HepG2 (cell line): ENCODE results near the gene CATSPERD. TPM values are rescaled to one million over a fixed set of nuclear protein-coding genes. Genes with fewer than 3 reads are reported as not detected.

Experiments used
- ATAC-seq: fragments of 200-7000 bp; cut with Tn5 transposase; 3 replicates; pipeline ENCODE4 v1.9.1; 2020; ENCODE audit warnings: mild to moderate bottlenecking, moderate library complexity
- BruUV-seq: library from RNA; stranded (reverse); fragments of 400-500 nt; replicated peaks from 2 replicates; lab custom pipeline; 2021; lab: Mats Ljungman, UMichigan
- CTCF ChIA-PET: fragments of 300-600 bp; formaldehyde crosslinking; extraction: SDS; loops from one replicate; lab custom pipeline; 2021; ENCODE audit warnings: low total read pairs, inconsistent platforms, low intra/inter-chr PET ratio; lab: Yijun Ruan, JAX
- POLR2A ChIA-PET: fragments of 350-600 bp; sonication (Branson Sonifier 250); formaldehyde crosslinking; loops from one replicate; lab custom pipeline; 2020; ENCODE audit warnings: antibody characterized with exemption, inconsistent platforms; lab: Yijun Ruan, JAX
- DNase-seq: peaks from one replicate; pipeline ENCODE4 v3.0.0-alpha.2; 2015; ENCODE audit warnings: low spot score
- FAIRE-seq: peaks from 3 replicates; lab custom pipeline; 2011; peaks lifted over from hg19 to GRCh38; lab: Jason Lieb, UNC
- H2AFZ ChIP-seq: one replicate; pipeline ENCODE4 v1.6.1; 2011; ENCODE audit warnings: low read length, inconsistent platforms
- H3K27ac ChIP-seq: fragments of 300-600 bp; 3 replicates; pipeline ENCODE4 v1.8.0; 2011; ENCODE audit warnings: mixed run types, mild to moderate bottlenecking, mixed read lengths, low read length, inconsistent platforms; ENCODE audit not compliant: insufficient read depth; ENCODE audit errors: extremely low read length
- H3K27me3 ChIP-seq, 2 experiments: fragments of 200-600 bp in 1 of 2; 2 replicates in 1 of 2; 3 replicates in 1 of 2; pipeline versions ENCODE4 v1.6.0 to v1.8.0; 2011; ENCODE audit warnings: low read length in 2 of 2, mild to moderate bottlenecking in 2 of 2, moderate library complexity in 2 of 2, inconsistent platforms in 1 of 2; ENCODE audit not compliant: insufficient read depth in 2 of 2, control insufficient read depth in 1 of 2
- H3K36me3 ChIP-seq, 2 experiments: fragments of 200-600 bp in 1 of 2; replicated peaks in 1 of 2; 2 replicates in 1 of 2; 3 replicates in 1 of 2; pipeline versions ENCODE4 v1.5.1 to v1.8.0; 2011; ENCODE audit warnings: low read length in 2 of 2, inconsistent platforms in 1 of 2; ENCODE audit not compliant: insufficient read depth in 2 of 2, control insufficient read depth in 1 of 2
- H3K4me1 ChIP-seq: 2 replicates; pipeline ENCODE4 v1.5.1; 2012; ENCODE audit warnings: low read length, inconsistent platforms; ENCODE audit not compliant: insufficient read depth
- H3K4me2 ChIP-seq: 2 replicates; pipeline ENCODE4 v1.6.0; 2011; ENCODE audit warnings: low read depth, low read length, inconsistent platforms
- H3K4me3 ChIP-seq, 3 experiments: fragments of 200-600 bp in 1 of 3; sonication (generic), shearing (Covaris generic) in 1 of 3; replicated peaks in 1 of 3; 2 replicates each; pipeline ENCODE4 v1.5.1; 2011 to 2016; ENCODE audit warnings: low read length in 3 of 3, inconsistent platforms in 2 of 3, low read depth in 2 of 3, mild to moderate bottlenecking in 2 of 3, control low read depth in 1 of 3, mixed read lengths in 1 of 3; ENCODE audit not compliant: insufficient read depth in 1 of 3
- H3K79me2 ChIP-seq: one replicate; pipeline ENCODE4 v1.6.1; 2011; ENCODE audit warnings: low read length, inconsistent platforms; ENCODE audit not compliant: insufficient read depth
- H3K9ac ChIP-seq: 2 replicates; pipeline ENCODE4 v1.6.0; 2011; ENCODE audit warnings: mild to moderate bottlenecking, low read depth, low read length, inconsistent platforms; ENCODE audit not compliant: insufficient read depth
- H3K9me3 ChIP-seq: 2 replicates; pipeline ENCODE4 v1.5.1; 2012; ENCODE audit warnings: mild to moderate bottlenecking, low read length
- H4K20me1 ChIP-seq: 2 replicates; pipeline ENCODE4 v1.6.0; 2011; ENCODE audit warnings: inconsistent platforms, mild to moderate bottlenecking, low read length, moderate library complexity; ENCODE audit not compliant: insufficient read depth
- HMGXB4 ChIP-seq, 2 experiments: sonication (generic) in 1 of 2; formaldehyde crosslinking in 1 of 2; IDR thresholded peaks; 2 replicates each; pipeline versions ENCODE4 v1.4.0 to v1.6.1; 2018 to 2020; ENCODE audit warnings: missing genetic modification reagents in 2 of 2, borderline replicate concordance in 1 of 2, low read depth in 1 of 2, mild to moderate bottlenecking in 1 of 2, missing biosample characterization in 1 of 2
- IKZF1 ChIP-seq: fragments of 450-650 bp; IDR thresholded peaks from 2 replicates; pipeline ENCODE4 v1.7.1; 2016
- TAF1 ChIP-seq: sonication (generic); formaldehyde crosslinking; IDR thresholded peaks from 2 replicates; pipeline ENCODE4 v1.4.0; 2020; ENCODE audit warnings: missing genetic modification reagents
- ZNF142 ChIP-seq: sonication (generic); formaldehyde crosslinking; IDR thresholded peaks from 2 replicates; pipeline ENCODE4 v1.4.0; 2020; ENCODE audit warnings: missing genetic modification reagents
- ZNF768 ChIP-seq: sonication (generic); formaldehyde crosslinking; IDR thresholded peaks from 2 replicates; pipeline ENCODE4 v1.4.0; 2020; ENCODE audit warnings: missing genetic modification reagents
- ZNF770 ChIP-seq: sonication (generic); formaldehyde crosslinking; IDR thresholded peaks from 2 replicates; pipeline ENCODE4 v1.5.0; 2020; ENCODE audit warnings: mild to moderate bottlenecking, missing genetic modification reagents
- ZSCAN22 ChIP-seq: sonication (generic); formaldehyde crosslinking; IDR thresholded peaks from 2 replicates; pipeline ENCODE4 v1.4.0; 2020; ENCODE audit warnings: mild to moderate bottlenecking, missing genetic modification reagents
- WGBS: methylation state at CpG from one replicate; pipeline ENCODE4 v1.1.6; 2017; ENCODE audit warnings: low lambda C conversion rate; 5-methylcytosine and 5-hydroxymethylcytosine counted together
- in situ Hi-C: cut with HindIII; loops from 2 replicates; pipeline ENCODE4 v1.10.0; 2017; ENCODE audit warnings: low pct_unique_long_range_greater_than_20kb; ENCODE audit not compliant: extremely low pct_ligation_motif_present
- intact Hi-C: fragments of 100-400 bp; cut with micrococcal nuclease; formaldehyde crosslinking; loops from one replicate; pipeline ENCODE4 v1.10.0; 2022; ENCODE audit not compliant: unreplicated experiment
- polyA plus RNA-seq, 8 experiments: library from polyadenylated mRNA; depleted of rRNA in 3 of 8; stranded (reverse) in 7 of 8; unstranded in 1 of 8; fragments of >200 nt; fragmentation: Illumina TruSeq in 4 of 8; extraction: Trizol in 4 of 8; gene quantifications; 2 replicates each; pipeline versions ENCODE4 v1.2.1 to v1.2.3, GENCODE V29; 2011 to 2016; ENCODE audit warnings: low read depth in 4 of 8, missing spikeins in 1 of 8, mixed read lengths in 1 of 8; ENCODE audit not compliant: insufficient read depth in 1 of 8
- total RNA-seq, 5 experiments: library from RNA; depleted of rRNA; stranded (reverse); fragments of >200 nt; fragmentation: Illumina TruSeq; extraction: Trizol; gene quantifications; 2 replicates each; pipeline ENCODE4 v1.2.3, GENCODE V29; 2016; ENCODE audit warnings: low read depth in 1 of 5

Gene CATSPERD
- total and polyA plus RNA-seq, 2 of the 13 experiments (the other 11 are each of a cell fraction or from before 2014, with no cell fraction given) = 0.04 TPM; not detected in 1

GRCh38 chr19:5775668-5776309 lies 55.4 kb downstream of the CATSPERD start:
- no peak for ATAC-seq
- TF ChIP-seq ZNF768 (CRISPR knock-in tag) = no peak
- peak; percentile 92 for TF ChIP-seq ZNF770 (CRISPR knock-in tag)
- TF ChIP-seq TAF1 (CRISPR knock-in tag) = no peak
- TF ChIP-seq ZNF142 (CRISPR knock-in tag) = no peak
- TF ChIP-seq ZSCAN22 = no peak
- no peak for TF ChIP-seq IKZF1
- TF ChIP-seq HMGXB4 (CRISPR knock-in tag; IDR thresholded peaks at IDR 0.05; ENCODE audit: borderline replicate concordance in 1 of 2, low read depth in 1 of 2) = no peak
- FAIRE-seq = no peak
- H3K9ac ChIP-seq = no peak overlapping the region
- no peak for DNase-seq
- H3K4me3 ChIP-seq = no peak overlapping the region
- no peak overlapping the region for H3K27ac ChIP-seq
- in situ Hi-C loops (no loop called here), intact Hi-C loops (no loop called here)
- ChIA-PET POLR2A (interaction anchor here (1.1 kb wide), 1 partner anchor 15 kb away, joined by 4 read pairs; no protein-coding TSS in a partner anchor), CTCF (interaction anchor here (2.5 kb wide), 1 partner anchor 18 kb away, joined by 8 read pairs; no protein-coding TSS in a partner anchor)
- H3K4me1 ChIP-seq = peaks cover 9% of the 10 kb centered on the region; the same call in 1 of the 2 replicates
- WGBS = 35% methylated on average over 14 of the region's 17 CpGs
- H3K27me3 ChIP-seq = peaks cover 0 to 8% of the 10 kb centered on the region in 2 experiments; a peak in 2 of 5 replicates
- H3K79me2 ChIP-seq = no peaks in the 10 kb centered on the region
- no peak overlapping the region; the same call in 1 of the 2 replicates for H3K4me2 ChIP-seq
- BruUV-seq = no TSS peak
- no peaks in the 10 kb centered on the region for H3K9me3 ChIP-seq
- no peaks in the 10 kb centered on the region for H4K20me1 ChIP-seq
- no peaks in the 10 kb centered on the region for H3K36me3 ChIP-seq
- no peak overlapping the region for H2AFZ ChIP-seq
